ENCODE data around the gene HTR3C.
"Not testable (repeated sequence)": the region's sequence is repeated elsewhere in the genome, so short reads cannot be mapped to it uniquely, and the experiment has no call there.

HTR3C gene

DNA sequence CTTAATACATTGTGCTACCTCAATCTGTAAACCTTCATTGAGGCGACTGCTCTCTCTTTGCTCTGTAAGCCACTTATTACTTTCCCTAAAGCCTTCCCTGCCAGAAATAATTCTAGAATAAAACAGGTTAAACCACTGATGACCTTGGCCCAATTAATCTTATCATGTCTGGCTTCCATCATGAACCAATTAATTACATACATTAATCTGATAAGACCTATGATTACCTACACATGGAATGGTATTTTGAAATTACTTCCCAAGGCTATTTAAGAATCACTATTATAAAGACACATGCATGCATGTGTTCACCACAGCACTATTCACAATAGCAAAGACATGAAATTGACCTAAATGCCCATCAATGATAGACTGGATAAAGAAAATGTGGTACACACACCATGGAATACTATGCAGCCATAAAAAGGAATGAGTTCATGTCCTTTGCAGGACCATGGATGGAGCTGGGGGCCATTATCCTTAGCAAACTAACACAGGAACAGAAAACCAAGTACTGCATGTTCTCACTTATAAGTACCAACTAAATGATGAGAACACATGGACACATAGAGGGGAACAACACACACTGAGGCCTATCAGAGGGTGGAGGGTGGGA lies 24.5 kb upstream of the HTR3C start:
- H3K18ac ChIP-seq (ENCODE audit: low read depth in 1 of 2, low read length in 2 of 2); H4K91ac ChIP-seq (ENCODE audit: low read length); H2BK12ac ChIP-seq (ENCODE audit: low read length in 2 of 2); H2BK120ac ChIP-seq (ENCODE audit: low read depth, low read length); H3K27ac ChIP-seq (ENCODE audit: low read length, poor library complexity, severe bottlenecking); H3K4me2 ChIP-seq (ENCODE audit: low read length, poor library complexity, severe bottlenecking); DNase-seq; H3K4me3 ChIP-seq (ENCODE audit: insufficient read depth in 1 of 2, low read depth in 1 of 2, low read length in 2 of 2); H4K8ac ChIP-seq (ENCODE audit: low read length); H3K4me1 ChIP-seq (ENCODE audit: control insufficient read depth, insufficient read depth, low read depth, low read length); H3K79me1 ChIP-seq (replicated peaks; ENCODE audit: low read length, poor library complexity, severe bottlenecking); H2BK5ac ChIP-seq (ENCODE audit: low read depth, low read length, poor library complexity, severe bottlenecking); H3K9me3 ChIP-seq (ENCODE audit: control insufficient read depth, low read length); H2AK5ac ChIP-seq (ENCODE audit: low read length, severe bottlenecking); H3K9ac ChIP-seq (ENCODE audit: low read length); H2BK15ac ChIP-seq (ENCODE audit: low read depth, poor library complexity, severe bottlenecking); H3K14ac ChIP-seq (ENCODE audit: low read length in 2 of 2); H2AFZ ChIP-seq (ENCODE audit: low read depth, low read length); H3K4ac ChIP-seq (ENCODE audit: low read depth in 1 of 2, low read length in 2 of 2); H3K36me3 ChIP-seq (ENCODE audit: control insufficient read depth in 1 of 2, insufficient read depth in 2 of 2, low read depth in 1 of 2, low read length in 2 of 2); H3K23ac ChIP-seq (ENCODE audit: low read length in 2 of 2): not testable (repeated sequence)
- H3K27me3 ChIP-seq (ENCODE audit: control insufficient read depth in 1 of 2, insufficient read depth in 1 of 2, low read length in 2 of 2), result peaks cover 13 to 27% of the 10 kb centered on the region in 2 experiments
- 100% methylated on average over 1 of the region's 1 CpG for WGBS

DNA sequence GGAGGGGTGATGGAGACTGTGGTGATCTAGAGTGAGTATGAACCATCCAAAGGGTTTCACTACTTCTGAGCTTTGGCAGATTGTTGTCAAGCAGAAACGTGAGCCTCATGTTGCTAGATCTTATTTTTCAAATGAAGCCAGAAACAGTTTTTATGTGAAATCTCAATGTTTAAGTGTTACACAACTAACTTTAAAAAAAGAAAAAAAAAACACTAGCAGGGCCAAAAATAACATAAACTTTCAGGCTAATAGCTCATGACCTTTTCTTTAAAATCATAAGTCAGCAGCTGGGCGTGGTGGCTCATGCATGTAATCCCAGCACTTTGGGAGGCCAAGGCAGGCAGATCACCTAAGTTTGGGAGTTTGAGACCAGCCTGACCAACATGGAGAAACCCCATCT lies 23.4 kb upstream of the HTR3C start:
- WGBS, result 95% methylated on average over 1 of the region's 2 CpGs
- H4K91ac ChIP-seq (ENCODE audit: low read length), result no peak overlapping the region
- H3K18ac ChIP-seq (ENCODE audit: low read depth in 1 of 2, low read length in 2 of 2), result no peak overlapping the region
- H3K36me3 ChIP-seq (ENCODE audit: control insufficient read depth in 1 of 2, insufficient read depth in 2 of 2, low read depth in 1 of 2, low read length in 2 of 2), result no peaks in the 10 kb centered on the region
- no peak overlapping the region for H3K27ac ChIP-seq (ENCODE audit: low read length, poor library complexity, severe bottlenecking)
- no peak overlapping the region for H3K4ac ChIP-seq (ENCODE audit: low read depth in 1 of 2, low read length in 2 of 2)
- H3K23ac ChIP-seq (ENCODE audit: low read length in 2 of 2), result no peak overlapping the region
- H2BK5ac ChIP-seq (ENCODE audit: low read depth, low read length, poor library complexity, severe bottlenecking), result no peak overlapping the region
- no peak overlapping the region for H3K4me2 ChIP-seq (ENCODE audit: low read length, poor library complexity, severe bottlenecking)
- no peak overlapping the region for H2AFZ ChIP-seq (ENCODE audit: low read depth, low read length)
- no peaks in the 10 kb centered on the region for H3K79me1 ChIP-seq (replicated peaks; ENCODE audit: low read length, poor library complexity, severe bottlenecking)
- H3K4me1 ChIP-seq (ENCODE audit: control insufficient read depth, insufficient read depth, low read depth, low read length), result no peaks in the 10 kb centered on the region
- H2BK120ac ChIP-seq (ENCODE audit: low read depth, low read length), result no peak overlapping the region
- no peak overlapping the region for H2BK12ac ChIP-seq (ENCODE audit: low read length in 2 of 2)
- no peaks in the 10 kb centered on the region for H3K9me3 ChIP-seq (ENCODE audit: control insufficient read depth, low read length)
- H2BK15ac ChIP-seq (ENCODE audit: low read depth, poor library complexity, severe bottlenecking), result no peak overlapping the region
- no peak overlapping the region for H2AK5ac ChIP-seq (ENCODE audit: low read length, severe bottlenecking)
- H3K9ac ChIP-seq (ENCODE audit: low read length), result no peak overlapping the region
- H3K4me3 ChIP-seq (ENCODE audit: insufficient read depth in 1 of 2, low read depth in 1 of 2, low read length in 2 of 2), result no peak overlapping the region
- H3K14ac ChIP-seq (ENCODE audit: low read length in 2 of 2), result no peak overlapping the region
- H4K8ac ChIP-seq (ENCODE audit: low read length), result no peak overlapping the region
- H3K27me3 ChIP-seq (ENCODE audit: control insufficient read depth in 1 of 2, insufficient read depth in 1 of 2, low read length in 2 of 2), result peaks cover 13 to 31% of the 10 kb centered on the region in 2 experiments
- DNase-seq, result no peak

DNA sequence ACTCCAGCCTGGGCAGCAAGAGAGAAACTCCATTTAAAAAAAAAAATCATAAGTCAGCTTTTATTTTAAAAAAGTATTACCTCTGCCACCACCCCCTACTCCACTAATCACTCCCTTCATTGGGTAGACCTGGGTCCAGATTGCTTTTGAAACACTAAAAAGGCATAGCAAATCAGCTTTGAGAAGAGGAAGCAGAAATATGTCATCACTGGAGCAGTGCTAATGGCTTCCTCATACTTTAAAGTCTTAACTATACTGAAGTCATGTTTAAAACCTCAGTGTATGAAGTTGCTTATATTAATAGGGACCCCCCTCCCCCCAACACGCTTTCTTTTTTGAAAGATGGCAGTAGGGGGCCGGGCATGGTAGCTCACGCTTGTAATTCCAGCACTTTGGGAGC lies 22.3 kb upstream of the HTR3C start:
- H3K9ac ChIP-seq (ENCODE audit: low read length), result no peak overlapping the region
- H3K4me3 ChIP-seq (ENCODE audit: insufficient read depth in 1 of 2, low read depth in 1 of 2, low read length in 2 of 2), result no peak overlapping the region
- no peak overlapping the region for H3K18ac ChIP-seq (ENCODE audit: low read depth in 1 of 2, low read length in 2 of 2)
- H3K4me2 ChIP-seq (ENCODE audit: low read length, poor library complexity, severe bottlenecking), result no peak overlapping the region
- no peak overlapping the region for H3K23ac ChIP-seq (ENCODE audit: low read length in 2 of 2)
- no peak overlapping the region for H3K27ac ChIP-seq (ENCODE audit: low read length, poor library complexity, severe bottlenecking)
- H3K36me3 ChIP-seq (ENCODE audit: control insufficient read depth in 1 of 2, insufficient read depth in 2 of 2, low read depth in 1 of 2, low read length in 2 of 2), result no peaks in the 10 kb centered on the region
- 78% methylated on average over 3 of the region's 3 CpGs for WGBS
- no peak overlapping the region for H2BK12ac ChIP-seq (ENCODE audit: low read length in 2 of 2)
- no peak overlapping the region for H2AFZ ChIP-seq (ENCODE audit: low read depth, low read length)
- H3K79me1 ChIP-seq (replicated peaks; ENCODE audit: low read length, poor library complexity, severe bottlenecking), result no peaks in the 10 kb centered on the region
- H3K4ac ChIP-seq (ENCODE audit: low read depth in 1 of 2, low read length in 2 of 2), result no peak overlapping the region
- peaks cover 17 to 37% of the 10 kb centered on the region in 2 experiments for H3K27me3 ChIP-seq (ENCODE audit: control insufficient read depth in 1 of 2, insufficient read depth in 1 of 2, low read length in 2 of 2)
- no peak overlapping the region for H2AK5ac ChIP-seq (ENCODE audit: low read length, severe bottlenecking)
- no peaks in the 10 kb centered on the region for H3K9me3 ChIP-seq (ENCODE audit: control insufficient read depth, low read length)
- H2BK15ac ChIP-seq (ENCODE audit: low read depth, poor library complexity, severe bottlenecking), result no peak overlapping the region
- H2BK5ac ChIP-seq (ENCODE audit: low read depth, low read length, poor library complexity, severe bottlenecking), result no peak overlapping the region
- no peak overlapping the region for H2BK120ac ChIP-seq (ENCODE audit: low read depth, low read length)
- H4K8ac ChIP-seq (ENCODE audit: low read length), result no peak overlapping the region
- no peaks in the 10 kb centered on the region for H3K4me1 ChIP-seq (ENCODE audit: control insufficient read depth, insufficient read depth, low read depth, low read length)
- DNase-seq, result no peak
- no peak overlapping the region for H4K91ac ChIP-seq (ENCODE audit: low read length)
- H3K14ac ChIP-seq (ENCODE audit: low read length in 2 of 2), result no peak overlapping the region

DNA sequence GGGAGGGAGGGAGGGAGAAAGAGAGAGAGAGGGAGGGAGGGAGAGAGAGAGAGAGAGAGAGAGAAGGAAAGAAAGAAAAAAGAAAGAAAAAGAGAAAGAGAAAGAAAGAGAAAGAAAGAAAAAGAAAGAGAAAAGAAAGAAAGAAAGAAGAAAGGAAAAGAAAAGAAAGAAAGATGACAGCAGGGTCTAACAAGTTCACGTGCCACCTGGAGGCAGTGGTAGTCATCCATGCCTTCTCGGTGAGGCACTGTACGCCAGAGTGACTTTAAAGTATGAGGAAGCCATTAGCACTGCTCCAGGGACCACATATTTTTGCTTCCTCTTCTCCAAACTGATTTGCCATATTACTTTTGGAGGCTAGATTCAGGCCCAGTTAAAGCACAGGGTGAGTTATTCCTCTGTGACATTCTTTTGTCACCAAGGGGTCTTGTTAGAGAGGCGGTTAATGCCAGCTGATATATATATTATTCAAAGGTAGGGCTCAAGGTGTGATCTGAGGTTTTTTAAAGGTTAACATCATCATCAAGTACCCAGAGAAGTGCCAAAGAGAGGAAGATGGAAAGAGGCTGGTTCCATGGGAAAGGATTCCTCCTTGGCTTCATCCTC lies 21.6 kb upstream of the HTR3C start, which contains the start of gene HTR3D:
Gene HTR3D (plus strand): TSS at position 556 of the 606 bp plus-strand sequence. CDS start 0 bp downstream, at position 556.
- Histone ChIP-seq H3K14ac (ENCODE audit: low read length in 2 of 2) (no peak within 1 kb of the TSS), H3K27me3 (ENCODE audit: control insufficient read depth in 1 of 2, insufficient read depth in 1 of 2, low read length in 2 of 2) (peaks cover 15 to 35% of the 10 kb centered on the region in 2 experiments), H3K36me3 (ENCODE audit: control insufficient read depth in 1 of 2, insufficient read depth in 2 of 2, low read depth in 1 of 2, low read length in 2 of 2) (no peaks in the 10 kb centered on the region), H2AK5ac (ENCODE audit: low read length, severe bottlenecking) (no peak within 1 kb of the TSS), H2BK120ac (ENCODE audit: low read depth, low read length) (no peak within 1 kb of the TSS), H3K79me1 (replicated peaks; ENCODE audit: low read length, poor library complexity, severe bottlenecking) (no peaks in the 10 kb centered on the region), H2BK5ac (ENCODE audit: low read depth, low read length, poor library complexity, severe bottlenecking) (no peak within 1 kb of the TSS), H2AFZ (ENCODE audit: low read depth, low read length) (no peak within 1 kb of the TSS), H3K4me2 (ENCODE audit: low read length, poor library complexity, severe bottlenecking) (no peak within 1 kb of the TSS), H3K4ac (ENCODE audit: low read depth in 1 of 2, low read length in 2 of 2) (no peak within 1 kb of the TSS), H3K27ac (ENCODE audit: low read length, poor library complexity, severe bottlenecking) (peak within 1 kb of the TSS; percentile 43), H3K18ac (ENCODE audit: low read depth in 1 of 2, low read length in 2 of 2) (no peak within 1 kb of the TSS), H3K23ac (ENCODE audit: low read length in 2 of 2) (no peak within 1 kb of the TSS), H3K4me3 (ENCODE audit: insufficient read depth in 1 of 2, low read depth in 1 of 2, low read length in 2 of 2) (no peak within 1 kb of the TSS), H2BK15ac (ENCODE audit: low read depth, poor library complexity, severe bottlenecking) (no peak within 1 kb of the TSS), H3K4me1 (ENCODE audit: control insufficient read depth, insufficient read depth, low read depth, low read length) (no peaks in the 10 kb centered on the region), H2BK12ac (ENCODE audit: low read length in 2 of 2) (no peak within 1 kb of the TSS), H4K91ac (ENCODE audit: low read length) (no peak within 1 kb of the TSS), H4K8ac (ENCODE audit: low read length) (no peak within 1 kb of the TSS), H3K9ac (ENCODE audit: low read length) (no peak within 1 kb of the TSS), H3K9me3 (ENCODE audit: control insufficient read depth, low read length) (no peaks in the 10 kb centered on the region)
- no peak for DNase-seq
- 76% methylated on average over 4 of the region's 4 CpGs for WGBS

All from mesenchymal stem cell (in vitro differentiated cells and primary cell).